Endothelial cell of umbilical vein (primary cell): ENCODE measurements around the gene C13orf46. TPM values are rescaled to one million over a fixed set of nuclear protein-coding genes. Genes with fewer than 3 reads are reported as not detected.

ENCODE experiments used
- BruUV-seq: library from RNA; stranded (reverse); fragments of 400-500 nt; replicated peaks from 2 replicates; lab custom pipeline; 2021; lab: Mats Ljungman, UMichigan
- CTCF ChIA-PET: fragments of 300-600, 350-600 bp; sonication (Branson Sonifier 250); formaldehyde crosslinking; loops from one replicate; lab custom pipeline; 2021; ENCODE audit warnings: antibody characterized with exemption, inconsistent platforms; lab: Charles Lee
- POLR2A ChIA-PET: fragments of 300-600, 350-600 bp; sonication (Branson Sonifier 250); formaldehyde crosslinking; loops from one replicate; lab custom pipeline; 2021; ENCODE audit warnings: antibody characterized with exemption, inconsistent platforms; lab: Charles Lee
- DNase-seq: peaks from one replicate; pipeline ENCODE4 v3.0.0-alpha.2; 2011; ENCODE audit warnings: low read depth, low spot score
- FAIRE-seq: peaks from 2 replicates; lab custom pipeline; 2011; peaks lifted over from hg19 to GRCh38; lab: Jason Lieb, UNC
- H2AFZ ChIP-seq: 2 replicates; pipeline ENCODE4 v1.6.0; 2012; ENCODE audit warnings: low read depth, low read length, control low read depth, inconsistent platforms
- H3K27ac ChIP-seq: 2 replicates; pipeline ENCODE4 v1.5.1; 2011; ENCODE audit warnings: low read depth, mild to moderate bottlenecking, control low read depth, low read length, moderate library complexity; ENCODE audit not compliant: insufficient read depth
- H3K27me3 ChIP-seq, 2 experiments: 2 replicates each; pipeline versions ENCODE4 v1.6.0 to v1.6.1; 2011; ENCODE audit warnings: low read length in 2 of 2, mixed read lengths in 1 of 2; ENCODE audit not compliant: control insufficient read depth in 2 of 2, insufficient read depth in 2 of 2
- H3K36me3 ChIP-seq, 2 experiments: 2 replicates in 1 of 2; 3 replicates in 1 of 2; pipeline ENCODE4 v1.5.1; 2011; ENCODE audit warnings: low read length in 2 of 2, mild to moderate bottlenecking in 1 of 2, moderate library complexity in 1 of 2; ENCODE audit not compliant: control insufficient read depth in 2 of 2, insufficient read depth in 2 of 2; ENCODE audit errors: extremely low read depth in 1 of 2
- H3K4me1 ChIP-seq: 3 replicates; pipeline ENCODE4 v1.5.1; 2011; ENCODE audit warnings: mild to moderate bottlenecking, low read length; ENCODE audit not compliant: control insufficient read depth, insufficient read depth; ENCODE audit errors: extremely low read depth
- H3K4me2 ChIP-seq: 2 replicates; pipeline ENCODE4 v1.6.1; 2011; ENCODE audit warnings: low read length, control low read depth, mixed read lengths; ENCODE audit not compliant: insufficient read depth
- H3K4me3 ChIP-seq, 3 experiments: fragments of 200-600 bp in 1 of 3; sonication (generic), shearing (Covaris generic) in 1 of 3; replicated peaks in 1 of 3; 2 replicates each; pipeline ENCODE4 v1.5.1; 2011 to 2016; ENCODE audit warnings: control low read depth in 3 of 3, low read length in 3 of 3, mild to moderate bottlenecking in 2 of 3, inconsistent platforms in 1 of 3, low read depth in 1 of 3, moderate library complexity in 1 of 3; ENCODE audit not compliant: insufficient read depth in 1 of 3
- H3K79me2 ChIP-seq: 2 replicates; pipeline ENCODE4 v1.6.0; 2012; ENCODE audit warnings: low read length, inconsistent platforms; ENCODE audit not compliant: control insufficient read depth, insufficient read depth
- H3K9ac ChIP-seq: replicated peaks from 2 replicates; pipeline ENCODE3; 2011; ENCODE audit warnings: low read length, control low read depth; ENCODE audit not compliant: insufficient read depth; ENCODE audit errors: extremely low read depth
- H3K9me1 ChIP-seq: replicated peaks from 3 replicates; pipeline ENCODE4 v1.6.0; 2011; ENCODE audit warnings: mild to moderate bottlenecking, low read length; ENCODE audit not compliant: control insufficient read depth, insufficient read depth; ENCODE audit errors: extremely low read depth
- H3K9me3 ChIP-seq: replicated peaks from 2 replicates; pipeline ENCODE4 v1.5.1; 2012; ENCODE audit warnings: low read length, inconsistent platforms; ENCODE audit not compliant: control insufficient read depth, insufficient read depth
- H4K20me1 ChIP-seq: replicated peaks from 2 replicates; pipeline ENCODE3; 2011; ENCODE audit warnings: mild to moderate bottlenecking, low read length; ENCODE audit not compliant: control insufficient read depth, insufficient read depth; ENCODE audit errors: extremely low read depth
- CTCF ChIP-seq, 2 donors: IDR thresholded peaks; 1 replicate in 1 of 2; 2 replicates in 1 of 2; pipeline ENCODE4 v1.5.1; 2011; ENCODE audit warnings: low read length in 2 of 2, mild to moderate bottlenecking in 2 of 2, moderate library complexity in 2 of 2, control low read depth in 1 of 2, inconsistent platforms in 1 of 2, low read depth in 1 of 2; ENCODE audit not compliant: insufficient read depth in 1 of 2; ENCODE audit errors: extremely low read depth in 1 of 2
- EZH2 ChIP-seq: IDR thresholded peaks from 2 replicates; pipeline ENCODE4 v1.6.1; 2012; ENCODE audit warnings: borderline replicate concordance, low read depth, mild to moderate bottlenecking, moderate library complexity, low read length, inconsistent platforms; ENCODE audit not compliant: severe bottlenecking
- FOS ChIP-seq: IDR thresholded peaks from 2 replicates; pipeline ENCODE4 v1.6.1; 2011; ENCODE audit warnings: mild to moderate bottlenecking, low read length, moderate library complexity, borderline replicate concordance; ENCODE audit not compliant: insufficient read depth
- GATA2 ChIP-seq: IDR thresholded peaks from 2 replicates; pipeline ENCODE4 v1.7.0; 2011; ENCODE audit warnings: low read depth, mild to moderate bottlenecking, moderate library complexity, mixed read lengths, low read length; ENCODE audit not compliant: insufficient read length, insufficient read depth
- JUN ChIP-seq: IDR thresholded peaks from 2 replicates; pipeline ENCODE4 v1.6.1; 2011; ENCODE audit warnings: borderline replicate concordance, low read depth; ENCODE audit not compliant: insufficient read length, insufficient read depth
- MAX ChIP-seq: IDR thresholded peaks from 2 replicates; pipeline ENCODE4 v1.6.1; 2011; ENCODE audit not compliant: insufficient read depth, insufficient read length
- MYC ChIP-seq: IDR thresholded peaks from one replicate; pipeline ENCODE4 v1.6.1; 2011; ENCODE audit warnings: mild to moderate bottlenecking, low read depth, low read length
- POLR2A ChIP-seq: IDR thresholded peaks from 2 replicates; pipeline ENCODE4 v1.6.1; 2012; ENCODE audit warnings: low read depth, mild to moderate bottlenecking, control low read depth, low read length
- POLR2AphosphoS5 ChIP-seq: IDR thresholded peaks from 2 replicates; pipeline ENCODE4 v1.6.1; 2012; ENCODE audit warnings: low read depth, mild to moderate bottlenecking, control low read depth, low read length, moderate library complexity; ENCODE audit not compliant: insufficient read depth
- dilution Hi-C: fragments of 300-500 bp; cut with MboI; formaldehyde crosslinking; loops from one replicate; pipeline ENCODE4 v1.15.0; 2019; ENCODE audit warnings: low sequenced_read_pairs; ENCODE audit not compliant: extremely low pct_ligation_motif_present
- intact Hi-C: fragments of 100-400 bp; cut with micrococcal nuclease; formaldehyde crosslinking; loops from one replicate; pipeline ENCODE4 v1.10.0; 2022
- polyA plus RNA-seq, 4 experiments: library from polyadenylated mRNA; depleted of rRNA in 3 of 4; stranded (reverse) in 3 of 4; unstranded in 1 of 4; fragments of >200 nt; gene quantifications; 2 replicates each; pipeline versions ENCODE4 v1.2.1 to v1.2.3, GENCODE V29; 2011 to 2012; ENCODE audit warnings: missing spikeins in 1 of 4
- total RNA-seq: library from RNA; stranded (reverse); gene quantifications from 2 replicates; pipeline ENCODE4 v1.2.3, GENCODE V29; 2021

C13orf46 gene
- total and polyA plus RNA-seq, 2 donors (not counting 3 experiments of a cell fraction or from before 2014, with no cell fraction given), result 1.3 to 1.7 TPM

- Histone ChIP-seq H3K9me3 (no peaks in the 10 kb centered on the region), H2AFZ (no peak overlapping the region), H3K27me3 (peaks cover 3 to 5% of the 10 kb centered on the region in 2 experiments), H3K36me3 (no peaks in the 10 kb centered on the region), H4K20me1 (no peaks in the 10 kb centered on the region), H3K79me2 (no peaks in the 10 kb centered on the region), H3K4me3 (no peak overlapping the region), H3K4me2 (no peak overlapping the region), H3K27ac (no peak overlapping the region), H3K9ac (no peak overlapping the region), H3K9me1 (no peaks in the 10 kb centered on the region), H3K4me1 (no peaks in the 10 kb centered on the region)
- TF ChIP-seq POLR2A, result no peak
- TF ChIP-seq MAX, result no peak
- TF ChIP-seq GATA2, result no peak
- no peak for TF ChIP-seq EZH2
- no peak for TF ChIP-seq JUN
- no peak for TF ChIP-seq POLR2AphosphoS5
- no peak for TF ChIP-seq MYC
- TF ChIP-seq CTCF (IDR thresholded peaks at IDR 0.05; ENCODE audit: extremely low read depth in 1 of 2, insufficient read depth in 1 of 2, low read depth in 1 of 2, low read length in 2 of 2), result no peak
- no peak for TF ChIP-seq FOS
- no peak for DNase-seq
- BruUV-seq, result no TSS peak
- intact Hi-C loops (loop anchor here (5.0 kb wide), 1 partner anchor 74 kb away; the partner anchor contains the start of gene GAS6), dilution Hi-C loops (no loop called here)
- ChIA-PET CTCF (interaction anchor here (1.2 kb wide), 1 partner anchor 11 kb away, joined by 4 read pairs; no protein-coding TSS in a partner anchor), POLR2A (no interaction called here)
- no peak for FAIRE-seq
Observed at GRCh38 chr13:113936166-113936965, 37.5 kb downstream of the C13orf46 start.
